ENCODE measurements around the gene CACNB2.

DNA sequence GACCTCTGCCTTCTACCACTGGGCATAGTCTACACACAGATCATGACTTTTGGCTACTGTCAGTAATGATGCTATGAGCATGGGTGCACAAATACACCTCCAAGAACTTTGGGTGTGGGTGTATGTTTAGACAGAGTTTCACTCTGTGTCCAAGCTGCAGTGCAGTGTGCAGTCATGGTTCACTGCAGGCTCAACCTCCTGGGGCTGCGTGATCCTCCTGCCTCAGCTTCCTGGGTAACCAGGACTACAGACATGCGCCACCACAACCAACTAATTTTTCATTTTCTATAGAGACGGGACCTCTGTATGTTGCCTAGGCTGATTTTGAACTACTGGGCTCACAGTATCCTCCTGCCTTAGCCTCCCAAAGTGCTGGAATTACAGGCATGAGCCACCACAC is 316.8 kb downstream of the CACNB2 start:
- TF ChIP-seq, protein P1, sequence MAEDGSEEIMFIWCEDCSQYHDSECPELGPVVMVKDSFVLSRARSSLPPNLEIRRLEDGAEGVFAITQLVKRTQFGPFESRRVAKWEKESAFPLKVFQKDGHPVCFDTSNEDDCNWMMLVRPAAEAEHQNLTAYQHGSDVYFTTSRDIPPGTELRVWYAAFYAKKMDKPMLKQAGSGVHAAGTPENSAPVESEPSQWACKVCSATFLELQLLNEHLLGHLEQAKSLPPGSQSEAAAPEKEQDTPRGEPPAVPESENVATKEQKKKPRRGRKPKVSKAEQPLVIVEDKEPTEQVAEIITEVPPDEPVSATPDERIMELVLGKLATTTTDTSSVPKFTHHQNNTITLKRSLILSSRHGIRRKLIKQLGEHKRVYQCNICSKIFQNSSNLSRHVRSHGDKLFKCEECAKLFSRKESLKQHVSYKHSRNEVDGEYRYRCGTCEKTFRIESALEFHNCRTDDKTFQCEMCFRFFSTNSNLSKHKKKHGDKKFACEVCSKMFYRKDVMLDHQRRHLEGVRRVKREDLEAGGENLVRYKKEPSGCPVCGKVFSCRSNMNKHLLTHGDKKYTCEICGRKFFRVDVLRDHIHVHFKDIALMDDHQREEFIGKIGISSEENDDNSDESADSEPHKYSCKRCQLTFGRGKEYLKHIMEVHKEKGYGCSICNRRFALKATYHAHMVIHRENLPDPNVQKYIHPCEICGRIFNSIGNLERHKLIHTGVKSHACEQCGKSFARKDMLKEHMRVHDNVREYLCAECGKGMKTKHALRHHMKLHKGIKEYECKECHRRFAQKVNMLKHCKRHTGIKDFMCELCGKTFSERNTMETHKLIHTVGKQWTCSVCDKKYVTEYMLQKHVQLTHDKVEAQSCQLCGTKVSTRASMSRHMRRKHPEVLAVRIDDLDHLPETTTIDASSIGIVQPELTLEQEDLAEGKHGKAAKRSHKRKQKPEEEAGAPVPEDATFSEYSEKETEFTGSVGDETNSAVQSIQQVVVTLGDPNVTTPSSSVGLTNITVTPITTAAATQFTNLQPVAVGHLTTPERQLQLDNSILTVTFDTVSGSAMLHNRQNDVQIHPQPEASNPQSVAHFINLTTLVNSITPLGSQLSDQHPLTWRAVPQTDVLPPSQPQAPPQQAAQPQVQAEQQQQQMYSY (CRISPR knock-in tag; IDR thresholded peaks at IDR 0.05), result no peak
- TF ChIP-seq, protein P2, sequence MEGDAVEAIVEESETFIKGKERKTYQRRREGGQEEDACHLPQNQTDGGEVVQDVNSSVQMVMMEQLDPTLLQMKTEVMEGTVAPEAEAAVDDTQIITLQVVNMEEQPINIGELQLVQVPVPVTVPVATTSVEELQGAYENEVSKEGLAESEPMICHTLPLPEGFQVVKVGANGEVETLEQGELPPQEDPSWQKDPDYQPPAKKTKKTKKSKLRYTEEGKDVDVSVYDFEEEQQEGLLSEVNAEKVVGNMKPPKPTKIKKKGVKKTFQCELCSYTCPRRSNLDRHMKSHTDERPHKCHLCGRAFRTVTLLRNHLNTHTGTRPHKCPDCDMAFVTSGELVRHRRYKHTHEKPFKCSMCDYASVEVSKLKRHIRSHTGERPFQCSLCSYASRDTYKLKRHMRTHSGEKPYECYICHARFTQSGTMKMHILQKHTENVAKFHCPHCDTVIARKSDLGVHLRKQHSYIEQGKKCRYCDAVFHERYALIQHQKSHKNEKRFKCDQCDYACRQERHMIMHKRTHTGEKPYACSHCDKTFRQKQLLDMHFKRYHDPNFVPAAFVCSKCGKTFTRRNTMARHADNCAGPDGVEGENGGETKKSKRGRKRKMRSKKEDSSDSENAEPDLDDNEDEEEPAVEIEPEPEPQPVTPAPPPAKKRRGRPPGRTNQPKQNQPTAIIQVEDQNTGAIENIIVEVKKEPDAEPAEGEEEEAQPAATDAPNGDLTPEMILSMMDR (IDR thresholded peaks at IDR 0.05), result no peak
- TF ChIP-seq, protein P3, sequence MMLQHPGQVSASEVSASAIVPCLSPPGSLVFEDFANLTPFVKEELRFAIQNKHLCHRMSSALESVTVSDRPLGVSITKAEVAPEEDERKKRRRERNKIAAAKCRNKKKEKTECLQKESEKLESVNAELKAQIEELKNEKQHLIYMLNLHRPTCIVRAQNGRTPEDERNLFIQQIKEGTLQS (CRISPR knock-in tag; conservative IDR thresholded peaks at IDR 0.05), result no peak
- TF ChIP-seq HMGA2 (CRISPR knock-in tag; IDR thresholded peaks at IDR 0.05) (no peak), SP1 (CRISPR knock-in tag; conservative IDR thresholded peaks at IDR 0.05) (no peak), ETV6 (CRISPR knock-in tag; IDR thresholded peaks at IDR 0.05) (no peak)
- TF ChIP-seq, protein P4, sequence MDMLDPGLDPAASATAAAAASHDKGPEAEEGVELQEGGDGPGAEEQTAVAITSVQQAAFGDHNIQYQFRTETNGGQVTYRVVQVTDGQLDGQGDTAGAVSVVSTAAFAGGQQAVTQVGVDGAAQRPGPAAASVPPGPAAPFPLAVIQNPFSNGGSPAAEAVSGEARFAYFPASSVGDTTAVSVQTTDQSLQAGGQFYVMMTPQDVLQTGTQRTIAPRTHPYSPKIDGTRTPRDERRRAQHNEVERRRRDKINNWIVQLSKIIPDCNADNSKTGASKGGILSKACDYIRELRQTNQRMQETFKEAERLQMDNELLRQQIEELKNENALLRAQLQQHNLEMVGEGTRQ (CRISPR knock-in tag; IDR thresholded peaks at IDR 0.05), result no peak
- TF ChIP-seq, protein P5, sequence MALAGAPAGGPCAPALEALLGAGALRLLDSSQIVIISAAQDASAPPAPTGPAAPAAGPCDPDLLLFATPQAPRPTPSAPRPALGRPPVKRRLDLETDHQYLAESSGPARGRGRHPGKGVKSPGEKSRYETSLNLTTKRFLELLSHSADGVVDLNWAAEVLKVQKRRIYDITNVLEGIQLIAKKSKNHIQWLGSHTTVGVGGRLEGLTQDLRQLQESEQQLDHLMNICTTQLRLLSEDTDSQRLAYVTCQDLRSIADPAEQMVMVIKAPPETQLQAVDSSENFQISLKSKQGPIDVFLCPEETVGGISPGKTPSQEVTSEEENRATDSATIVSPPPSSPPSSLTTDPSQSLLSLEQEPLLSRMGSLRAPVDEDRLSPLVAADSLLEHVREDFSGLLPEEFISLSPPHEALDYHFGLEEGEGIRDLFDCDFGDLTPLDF (CRISPR knock-in tag; IDR thresholded peaks at IDR 0.05), result no peak
